Measurements from ENCODE around the gene SERPINB6.

GRCh38 chr6:2921520-2922115 lies 49.7 kb downstream of the SERPINB6 start:
- TF ChIP-seq, protein P1, sequence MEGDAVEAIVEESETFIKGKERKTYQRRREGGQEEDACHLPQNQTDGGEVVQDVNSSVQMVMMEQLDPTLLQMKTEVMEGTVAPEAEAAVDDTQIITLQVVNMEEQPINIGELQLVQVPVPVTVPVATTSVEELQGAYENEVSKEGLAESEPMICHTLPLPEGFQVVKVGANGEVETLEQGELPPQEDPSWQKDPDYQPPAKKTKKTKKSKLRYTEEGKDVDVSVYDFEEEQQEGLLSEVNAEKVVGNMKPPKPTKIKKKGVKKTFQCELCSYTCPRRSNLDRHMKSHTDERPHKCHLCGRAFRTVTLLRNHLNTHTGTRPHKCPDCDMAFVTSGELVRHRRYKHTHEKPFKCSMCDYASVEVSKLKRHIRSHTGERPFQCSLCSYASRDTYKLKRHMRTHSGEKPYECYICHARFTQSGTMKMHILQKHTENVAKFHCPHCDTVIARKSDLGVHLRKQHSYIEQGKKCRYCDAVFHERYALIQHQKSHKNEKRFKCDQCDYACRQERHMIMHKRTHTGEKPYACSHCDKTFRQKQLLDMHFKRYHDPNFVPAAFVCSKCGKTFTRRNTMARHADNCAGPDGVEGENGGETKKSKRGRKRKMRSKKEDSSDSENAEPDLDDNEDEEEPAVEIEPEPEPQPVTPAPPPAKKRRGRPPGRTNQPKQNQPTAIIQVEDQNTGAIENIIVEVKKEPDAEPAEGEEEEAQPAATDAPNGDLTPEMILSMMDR (IDR thresholded peaks at IDR 0.05): no peak
- TF ChIP-seq POLR2A (IDR thresholded peaks at IDR 0.05): no peak

Measured in lower leg skin (tissue), 3 donors.